Mesothelial cell of epicardium (in vitro differentiated cells): Measurements from ENCODE around the gene GCC2. TPM values are rescaled to one million over a fixed set of nuclear protein-coding genes. Genes with fewer than 3 reads are reported as not detected.
A peak's percentile ranks its signal among the peaks of the same experiment; 100 is the strongest.
"Not testable (repeated sequence)": the region's sequence is repeated elsewhere in the genome, so short reads cannot be mapped to it uniquely, and the experiment has no call there.

Experiments
- DNase-seq, 2 experiments: peaks; one replicate each; pipeline ENCODE4 v3.0.0; 2021; ENCODE audit warnings: low spot score in 2 of 2; ENCODE audit not compliant: unreplicated experiment in 2 of 2
- H3K27ac Mint-ChIP-seq: 2 replicates; pipeline ENCODE4 v1.8.0; 2021; ENCODE audit warnings: mixed read lengths
- H3K27me3 Mint-ChIP-seq: 2 replicates; pipeline ENCODE4 v1.8.0; 2021; ENCODE audit warnings: low read depth, mixed read lengths
- H3K36me3 Mint-ChIP-seq: 2 replicates; pipeline ENCODE4 v1.8.0; 2021; ENCODE audit warnings: mixed read lengths
- H3K4me1 Mint-ChIP-seq: 2 replicates; pipeline ENCODE4 v1.8.0; 2021; ENCODE audit warnings: mixed read lengths
- H3K4me3 Mint-ChIP-seq: 2 replicates; pipeline ENCODE4 v1.8.0; 2021; ENCODE audit warnings: mild to moderate bottlenecking, moderate library complexity, mixed read lengths
- H3K9me3 Mint-ChIP-seq: 2 replicates; pipeline ENCODE4 v1.8.0; 2021; ENCODE audit warnings: mixed read lengths
- CTCF ChIP-seq: fragments of 200-600 bp; sonication (generic); IDR thresholded peaks from one replicate; pipeline ENCODE4 v1.5.0; 2021; ENCODE audit warnings: antibody characterized with exemption; ENCODE audit not compliant: unreplicated experiment
- total RNA-seq: library from RNA; stranded (reverse); gene quantifications from 3 replicates; pipeline ENCODE4 v1.2.1, GENCODE V29; 2021

Gene GCC2
- total RNA-seq, 1 donor from 2014 or later, result 44.2 TPM

GRCh38 chr2:108553209-108553919 lies 104.4 kb downstream of the GCC2 start:
- Mint-ChIP-seq H3K9me3 (peaks cover 8% of the 10 kb centered on the region), H3K27ac (peak overlapping the region; percentile 38), H3K36me3 (no peaks in the 10 kb centered on the region), H3K4me3 (no peak overlapping the region), H3K4me1 (peaks cover 6% of the 10 kb centered on the region), H3K27me3 (no peaks in the 10 kb centered on the region)
- no peak for TF ChIP-seq CTCF
- no peak for DNase-seq

GRCh38 chr2:108554528-108554927 lies 105.5 kb downstream of the GCC2 start:
- H3K4me1 Mint-ChIP-seq, result no peaks in the 10 kb centered on the region
- no peak overlapping the region for H3K4me3 Mint-ChIP-seq
- no peak for TF ChIP-seq CTCF

GRCh38 chr2:108555572-108555971 lies 106.6 kb downstream of the GCC2 start:
- Mint-ChIP-seq H3K27me3 (no peaks in the 10 kb centered on the region), H3K4me1 (peaks cover 3% of the 10 kb centered on the region), H3K36me3 (no peaks in the 10 kb centered on the region), H3K27ac (no peak overlapping the region), H3K9me3 (peaks cover 8% of the 10 kb centered on the region), H3K4me3 (no peak overlapping the region)
- TF ChIP-seq CTCF, result no peak
- DNase-seq, result no peak

More at GRCh38 chr2:108554528-108554927, 105.5 kb downstream of the GCC2 start:
- no peak for DNase-seq
- Mint-ChIP-seq H3K27ac (no peak overlapping the region), H3K36me3 (no peaks in the 10 kb centered on the region), H3K9me3 (peaks cover 8% of the 10 kb centered on the region), H3K27me3 (no peaks in the 10 kb centered on the region)

- not testable (repeated sequence) for H3K4me3 Mint-ChIP-seq, H3K27ac Mint-ChIP-seq, H3K4me1 Mint-ChIP-seq
Measured at GRCh38 chr2:108556581-108556980, 107.6 kb downstream of the GCC2 start.

More at GRCh38 chr2:108556581-108556980, 107.6 kb downstream of the GCC2 start:
- not testable (repeated sequence) for DNase-seq, H3K36me3 Mint-ChIP-seq, H3K9me3 Mint-ChIP-seq, H3K27me3 Mint-ChIP-seq

Other genes with a start within 250 kb of the GCC2 start
- not detected in 3 replicates for gene SULT1C3, start 209.2 kb upstream of the GCC2 start, total RNA-seq
- gene SULT1C2, start 160.3 kb upstream of the GCC2 start, total RNA-seq, result 0.05 to 0.13 TPM in 2 of 3 replicates, not detected in the other
- gene SULT1C4, start 71.3 kb upstream of the GCC2 start, total RNA-seq, result 16.0 to 17.5 TPM (median 17.5 TPM) in 3 replicates
- gene LIMS1, start 85.3 kb downstream of the GCC2 start, total RNA-seq, result 45.1 to 46.6 TPM (median 46.5 TPM) in 3 replicates